Smooth muscle cell (in vitro differentiated cells): ENCODE measurements around the gene SMARCD1. TPM values are rescaled to one million over a fixed set of nuclear protein-coding genes. Genes with fewer than 3 reads are reported as not detected.

Source experiments
- DNase-seq: peaks from one replicate; lab custom pipeline; 2025; ENCODE audit not compliant: unreplicated experiment; lab: John Stamatoyannopoulos, UW
- H2AFZ ChIP-seq: fragments of 200-600 bp; sonication (generic); 2 replicates; pipeline ENCODE4 v1.6.0; 2016; ENCODE audit warnings: antibody characterized with exemption, low read depth, mild to moderate bottlenecking
- H3F3A ChIP-seq: fragments of 200-600 bp; sonication (generic); 2 replicates; pipeline ENCODE4 v1.6.0; 2017; ENCODE audit warnings: antibody characterized with exemption, low read depth
- H3K27ac ChIP-seq: fragments of 200-600 bp; sonication (generic); 2 replicates; pipeline ENCODE4 v1.5.1; 2016; ENCODE audit warnings: low read depth, mild to moderate bottlenecking
- H3K27me3 ChIP-seq: fragments of 200-600 bp; sonication (generic); 2 replicates; pipeline ENCODE4 v1.6.1; 2016; ENCODE audit warnings: low read depth, mild to moderate bottlenecking
- H3K36me3 ChIP-seq: fragments of 200-600 bp; sonication (generic); 2 replicates; pipeline ENCODE4 v1.5.1; 2016; ENCODE audit warnings: low read depth
- H3K4me1 ChIP-seq: fragments of 200-600 bp; sonication (generic); 2 replicates; pipeline ENCODE4 v1.5.1; 2016; ENCODE audit warnings: low read depth
- H3K4me2 ChIP-seq: fragments of 200-600 bp; sonication (generic); 2 replicates; pipeline ENCODE4 v1.6.0; 2016; ENCODE audit warnings: mild to moderate bottlenecking
- H3K4me3 ChIP-seq: fragments of 200-600 bp; sonication (generic); 2 replicates; pipeline ENCODE4 v1.5.1; 2016; ENCODE audit warnings: mild to moderate bottlenecking
- H3K79me2 ChIP-seq: fragments of 200-600 bp; sonication (generic); 2 replicates; pipeline ENCODE4 v1.6.0; 2016; ENCODE audit warnings: low read depth, mild to moderate bottlenecking
- H3K9ac ChIP-seq: fragments of 200-600 bp; sonication (generic); 2 replicates; pipeline ENCODE4 v1.6.0; 2016; ENCODE audit warnings: low read depth
- H3K9me3 ChIP-seq: fragments of 200-600 bp; sonication (generic); replicated peaks from 2 replicates; pipeline ENCODE4 v1.5.1; 2016; ENCODE audit warnings: low read depth
- H4K20me1 ChIP-seq: fragments of 200-600 bp; sonication (generic); 2 replicates; pipeline ENCODE4 v1.6.0; 2016; ENCODE audit warnings: low read depth
- CTCF ChIP-seq: fragments of 200-600 bp; sonication (generic); IDR thresholded peaks from 2 replicates; pipeline ENCODE4 v1.5.1; 2017; ENCODE audit warnings: borderline replicate concordance, mild to moderate bottlenecking, antibody characterized with exemption; ENCODE audit not compliant: insufficient read depth, poor library complexity, severe bottlenecking
- WGBS: methylation state at CpG from one replicate; pipeline ENCODE4 v1.1.7; 2016; ENCODE audit warnings: low lambda C conversion rate; 5-methylcytosine and 5-hydroxymethylcytosine counted together
- polyA plus RNA-seq: library from polyadenylated mRNA; unstranded; fragments of >200 nt; fragmentation: Nextera tagmentation; extraction: Ambion mirVana; gene quantifications from 2 replicates; pipeline ENCODE4 v1.2.1, GENCODE V29; 2016
- total RNA-seq: library from RNA; depleted of rRNA; stranded (reverse); fragments of >200 nt; gene quantifications from 2 replicates; pipeline ENCODE4 v1.2.3, GENCODE V29; 2014

SMARCD1 gene
- total and polyA plus RNA-seq, 2 experiments from 2014 or later, result 24.1 to 39.6 TPM

- no peaks in the 10 kb centered on the region for H3K9me3 ChIP-seq
- H3K4me1 ChIP-seq, result no peaks in the 10 kb centered on the region
- no peak for DNase-seq
- 95% methylated on average over 5 of the region's 5 CpGs for WGBS
- no peak overlapping the region for H2AFZ ChIP-seq
- no peak overlapping the region for H3K27ac ChIP-seq
- no peaks in the 10 kb centered on the region for H3K36me3 ChIP-seq
- no peak overlapping the region for H3K9ac ChIP-seq
- no peaks in the 10 kb centered on the region for H3F3A ChIP-seq
- no peak overlapping the region for H3K4me2 ChIP-seq
- H3K27me3 ChIP-seq, result no peaks in the 10 kb centered on the region
- no peak overlapping the region for H3K4me3 ChIP-seq
- TF ChIP-seq CTCF, result no peak
- H3K79me2 ChIP-seq, result no peaks in the 10 kb centered on the region
- H4K20me1 ChIP-seq, result no peaks in the 10 kb centered on the region
Observed at GRCh38 chr12:50069069-50069468, 16.1 kb upstream of the SMARCD1 start.

DNA sequence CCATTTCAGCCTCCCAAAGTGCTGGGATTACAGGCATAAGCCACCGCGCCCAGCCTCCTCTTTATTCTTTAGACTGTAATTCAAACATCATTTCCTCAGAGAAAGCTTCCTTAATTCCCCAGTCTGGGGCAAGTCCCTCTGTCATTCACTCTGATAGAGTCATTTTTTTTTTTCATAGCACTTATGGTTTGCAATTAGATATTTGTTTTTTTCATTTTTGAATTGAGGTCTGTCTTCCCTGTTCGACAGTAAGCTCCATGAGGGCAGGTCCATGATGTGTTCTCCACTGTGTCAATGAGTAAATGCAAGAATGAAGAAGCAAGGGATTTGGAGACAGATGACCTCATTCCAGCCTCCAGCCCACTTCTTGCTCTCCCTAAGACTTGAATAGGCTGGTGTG is 15.6 kb upstream of the SMARCD1 start:
- no peak for DNase-seq
- no peaks in the 10 kb centered on the region for H3K36me3 ChIP-seq
- 91% methylated on average over 3 of the region's 3 CpGs for WGBS
- H3K9ac ChIP-seq, result no peak overlapping the region
- H3K79me2 ChIP-seq, result no peaks in the 10 kb centered on the region
- H2AFZ ChIP-seq, result no peak overlapping the region
- no peaks in the 10 kb centered on the region for H3F3A ChIP-seq
- TF ChIP-seq CTCF, result no peak
- H3K27me3 ChIP-seq, result no peaks in the 10 kb centered on the region
- H3K9me3 ChIP-seq, result no peaks in the 10 kb centered on the region
- no peaks in the 10 kb centered on the region for H3K4me1 ChIP-seq
- H4K20me1 ChIP-seq, result no peaks in the 10 kb centered on the region
- H3K4me3 ChIP-seq, result no peak overlapping the region
- H3K4me2 ChIP-seq, result no peak overlapping the region
- H3K27ac ChIP-seq, result no peak overlapping the region

GRCh38 chr12:50070314-50071060 is 14.7 kb upstream of the SMARCD1 start:
- Histone ChIP-seq H2AFZ (no peak overlapping the region), H3K27ac (no peak overlapping the region), H3K4me1 (no peaks in the 10 kb centered on the region), H3K9me3 (no peaks in the 10 kb centered on the region), H3K9ac (no peak overlapping the region), H3K4me2 (no peak overlapping the region), H3K27me3 (no peaks in the 10 kb centered on the region), H3K79me2 (no peaks in the 10 kb centered on the region), H3K4me3 (no peak overlapping the region), H3K36me3 (no peaks in the 10 kb centered on the region), H4K20me1 (no peaks in the 10 kb centered on the region), H3F3A (no peaks in the 10 kb centered on the region)
- WGBS, result 54% methylated on average over 9 of the region's 9 CpGs
- peak; percentile 44 for DNase-seq
- TF ChIP-seq CTCF, result peak; percentile 94
